IMR-90 (cell line): ENCODE measurements around the gene ASXL2. TPM values are rescaled to one million over a fixed set of nuclear protein-coding genes. Genes with fewer than 3 reads are reported as not detected.

ENCODE experiments used
- ATAC-seq: fragments of 200-7000 bp; cut with Tn5 transposase; 2 replicates; pipeline ENCODE4 v1.9.1; 2020; ENCODE audit warnings: low read depth, mild to moderate bottlenecking, moderate library complexity
- BruUV-seq: library from RNA; stranded (reverse); fragments of 400-500 nt; replicated peaks from 2 replicates; lab custom pipeline; 2021; lab: Mats Ljungman, UMichigan
- CTCF ChIA-PET: fragments of 300-600 bp; formaldehyde crosslinking; extraction: SDS; loops from one replicate; lab custom pipeline; 2021; ENCODE audit warnings: antibody characterized with exemption; lab: Yijun Ruan, JAX
- POLR2A ChIA-PET: fragments of 300-600 bp; sonication (Branson Sonifier 250); formaldehyde crosslinking; loops from one replicate; lab custom pipeline; 2022; ENCODE audit warnings: antibody characterized with exemption; ENCODE audit not compliant: unreplicated experiment; lab: Charles Lee
- DNase-seq: peaks from one replicate; pipeline ENCODE4 v3.0.0; 2013
- H2AFZ ChIP-seq: replicated peaks from 2 replicates; pipeline ENCODE3; 2013; ENCODE audit warnings: low read length, mild to moderate bottlenecking; ENCODE audit not compliant: poor library complexity
- H2AK5ac ChIP-seq: 2 replicates; pipeline ENCODE4 v1.6.1; 2013; ENCODE audit warnings: low read depth, low read length, inconsistent platforms
- H2AK9ac ChIP-seq: replicated peaks from 2 replicates; pipeline ENCODE3; 2013; ENCODE audit warnings: mild to moderate bottlenecking, low read depth, low read length, moderate library complexity; ENCODE audit not compliant: poor library complexity
- H2BK120ac ChIP-seq: 2 replicates; pipeline ENCODE4 v1.6.1; 2013; ENCODE audit warnings: low read depth, low read length, inconsistent platforms
- H2BK15ac ChIP-seq: 3 replicates; pipeline ENCODE4 v1.6.1; 2013; ENCODE audit warnings: low read depth, low read length, inconsistent platforms
- H2BK20ac ChIP-seq: 2 replicates; pipeline ENCODE4 v1.6.1; 2013; ENCODE audit warnings: low read depth, mild to moderate bottlenecking, inconsistent platforms, low read length, moderate library complexity
- H2BK5ac ChIP-seq: 2 replicates; pipeline ENCODE4 v1.6.1; 2013; ENCODE audit warnings: mild to moderate bottlenecking, low read depth, low read length, inconsistent platforms; ENCODE audit not compliant: poor library complexity, severe bottlenecking
- H3K14ac ChIP-seq: replicated peaks from 2 replicates; pipeline ENCODE4 v1.6.1; 2013; ENCODE audit warnings: low read depth, low read length, inconsistent platforms
- H3K18ac ChIP-seq: 2 replicates; pipeline ENCODE4 v1.6.1; 2013; ENCODE audit warnings: low read depth, low read length, control low read depth
- H3K23ac ChIP-seq: 2 replicates; pipeline ENCODE4 v1.6.1; 2013; ENCODE audit warnings: low read depth, low read length, inconsistent platforms
- H3K27ac ChIP-seq: 2 replicates; pipeline ENCODE4 v1.5.1; 2013; ENCODE audit warnings: mild to moderate bottlenecking, control low read depth, low read length; ENCODE audit not compliant: insufficient read depth
- H3K27me3 ChIP-seq: 2 replicates; pipeline ENCODE4 v1.6.1; 2013; ENCODE audit warnings: low read length; ENCODE audit not compliant: control insufficient read depth, insufficient read depth
- H3K36me3 ChIP-seq: 2 replicates; pipeline ENCODE4 v1.6.1; 2013; ENCODE audit warnings: low read length, mixed read lengths; ENCODE audit not compliant: control insufficient read depth, insufficient read depth
- H3K4ac ChIP-seq: 2 replicates; pipeline ENCODE4 v1.6.1; 2013; ENCODE audit warnings: low read depth, low read length, inconsistent platforms
- H3K4me1 ChIP-seq: 2 replicates; pipeline ENCODE4 v1.6.1; 2013; ENCODE audit warnings: low read length, mixed read lengths; ENCODE audit not compliant: control insufficient read depth, insufficient read depth
- H3K4me2 ChIP-seq: 2 replicates; pipeline ENCODE4 v1.6.1; 2013; ENCODE audit warnings: low read depth, mild to moderate bottlenecking, control low read depth, low read length, moderate library complexity
- H3K4me3 ChIP-seq: 2 replicates; pipeline ENCODE4 v1.5.1; 2013; ENCODE audit warnings: low read depth, mild to moderate bottlenecking, control low read depth, low read length, moderate library complexity; ENCODE audit not compliant: insufficient read depth
- H3K56ac ChIP-seq: 2 replicates; pipeline ENCODE4 v1.6.1; 2013; ENCODE audit warnings: low read length, inconsistent platforms; ENCODE audit not compliant: insufficient read depth; ENCODE audit errors: extremely low read depth
- H3K79me1 ChIP-seq, 2 experiments: 2 replicates each; pipeline ENCODE4 v1.6.1; 2013; ENCODE audit warnings: low read length in 2 of 2, inconsistent platforms in 1 of 2, low read depth in 1 of 2
- H3K9ac ChIP-seq: 2 replicates; pipeline ENCODE4 v1.6.1; 2013; ENCODE audit warnings: low read depth, low read length, control low read depth
- H3K9me1 ChIP-seq: 2 replicates; pipeline ENCODE4 v1.6.1; 2013; ENCODE audit warnings: low read length, inconsistent platforms; ENCODE audit not compliant: insufficient read depth
- H3K9me3 ChIP-seq: 2 replicates; pipeline ENCODE4 v1.6.1; 2013; ENCODE audit warnings: low read length; ENCODE audit not compliant: control insufficient read depth, insufficient read depth
- H4K20me1 ChIP-seq: 2 replicates; pipeline ENCODE4 v1.6.1; 2013; ENCODE audit warnings: low read length, inconsistent platforms; ENCODE audit not compliant: insufficient read depth
- H4K5ac ChIP-seq: 2 replicates; pipeline ENCODE4 v1.6.1; 2013; ENCODE audit warnings: mild to moderate bottlenecking, low read depth, low read length, control low read depth
- H4K8ac ChIP-seq, 2 experiments: 2 replicates each; pipeline ENCODE4 v1.6.1; 2013; ENCODE audit warnings: low read depth in 2 of 2, low read length in 2 of 2, control low read depth in 1 of 2, inconsistent platforms in 1 of 2
- H4K91ac ChIP-seq: 2 replicates; pipeline ENCODE4 v1.6.1; 2013; ENCODE audit warnings: low read depth, low read length, inconsistent platforms; ENCODE audit not compliant: insufficient read depth
- BHLHE40 ChIP-seq: fragments of 150-350 bp; IDR thresholded peaks from 2 replicates; pipeline ENCODE4 v1.6.1; 2016; ENCODE audit warnings: mild to moderate bottlenecking, low read depth, low read length
- CEBPB ChIP-seq: IDR thresholded peaks from 2 replicates; pipeline ENCODE4 v1.6.1; 2012; ENCODE audit warnings: low read depth, low read length, improper control_type of control experiment
- CHD1 ChIP-seq: IDR thresholded peaks from 2 replicates; pipeline ENCODE4 v1.6.1; 2012; ENCODE audit warnings: low read depth, low read length, improper control_type of control experiment
- CTCF ChIP-seq: conservative IDR thresholded peaks from 2 replicates; pipeline ENCODE4 v1.5.1; 2012; ENCODE audit warnings: mild to moderate bottlenecking, low read depth, low read length, improper control_type of control experiment
- ELK1 ChIP-seq: fragments of 150-350 bp; IDR thresholded peaks from 2 replicates; pipeline ENCODE4 v1.6.1; 2016; ENCODE audit warnings: low read depth, mild to moderate bottlenecking, low read length, moderate library complexity, borderline replicate concordance
- FOS ChIP-seq: fragments of 150-350 bp; IDR thresholded peaks from 2 replicates; pipeline ENCODE4 v1.6.1; 2016; ENCODE audit warnings: low read depth, low read length
- MAFK ChIP-seq: IDR thresholded peaks from 2 replicates; pipeline ENCODE4 v1.6.1; 2012; ENCODE audit warnings: low read depth, low read length, improper control_type of control experiment
- MAZ ChIP-seq: IDR thresholded peaks from 2 replicates; pipeline ENCODE4 v1.6.1; 2012; ENCODE audit warnings: low read depth, mild to moderate bottlenecking, low read length, improper control_type of control experiment, moderate library complexity, borderline replicate concordance
- MXI1 ChIP-seq: IDR thresholded peaks from 2 replicates; pipeline ENCODE4 v1.6.1; 2012; ENCODE audit warnings: low read depth, mild to moderate bottlenecking, low read length, moderate library complexity, borderline replicate concordance
- NFE2L2 ChIP-seq: fragments of 150-350 bp; IDR thresholded peaks from 2 replicates; pipeline ENCODE4 v1.6.1; 2016; ENCODE audit warnings: low read depth, mild to moderate bottlenecking, low read length
- POLR2A ChIP-seq: IDR thresholded peaks from 2 replicates; pipeline ENCODE4 v1.6.1; 2012; ENCODE audit warnings: mild to moderate bottlenecking, low read depth, low read length
- RAD21 ChIP-seq: IDR thresholded peaks from 2 replicates; pipeline ENCODE4 v1.6.1; 2012; ENCODE audit warnings: low read length, improper control_type of control experiment
- RCOR1 ChIP-seq: IDR thresholded peaks from 2 replicates; pipeline ENCODE4 v1.6.1; 2012; ENCODE audit warnings: mild to moderate bottlenecking, low read length, improper control_type of control experiment; ENCODE audit not compliant: insufficient replicate concordance
- RFX5 ChIP-seq: IDR thresholded peaks from 2 replicates; pipeline ENCODE4 v1.8.0; 2012; ENCODE audit warnings: low read depth, mild to moderate bottlenecking, low read length, moderate library complexity
- SMC3 ChIP-seq: fragments of 150-350 bp; IDR thresholded peaks from 2 replicates; pipeline ENCODE4 v1.6.1; 2016; ENCODE audit warnings: low read depth, mild to moderate bottlenecking, antibody characterized with exemption, low read length, moderate library complexity
- USF2 ChIP-seq: fragments of 150-350 bp; IDR thresholded peaks from 2 replicates; pipeline ENCODE4 v1.6.1; 2017; ENCODE audit warnings: mild to moderate bottlenecking, antibody characterized with exemption, low read length, low read depth
- WGBS, 2 experiments: methylation state at CpG; one replicate each; pipeline versions ENCODE4 v1.1.5 to v1.1.7; 2013; ENCODE audit warnings: missing lambda C conversion rate in 2 of 2; ENCODE audit not compliant: insufficient read length in 1 of 2; ENCODE audit errors: extremely low coverage in 2 of 2; 5-methylcytosine and 5-hydroxymethylcytosine counted together
- dilution Hi-C: fragments of 300-500 bp; cut with HindIII; formaldehyde crosslinking; loops from one replicate; pipeline ENCODE4 v1.14.3; 2018; ENCODE audit warnings: low sequenced_read_pairs; ENCODE audit not compliant: unreplicated experiment
- in situ Hi-C: fragments of 300-500 bp; cut with MboI; formaldehyde crosslinking; loops from 3 replicates; pipeline ENCODE4 v1.14.3; 2019; ENCODE audit warnings: low sequenced_read_pairs, inconsistent platforms, mixed read lengths
- intact Hi-C: fragments of 100-400 bp; cut with micrococcal nuclease; formaldehyde crosslinking; loops from 2 replicates; pipeline ENCODE4 v1.10.0; 2022
- polyA plus RNA-seq, 3 experiments: library from polyadenylated mRNA; depleted of rRNA; stranded (reverse); fragments of >200 nt; gene quantifications; 2 replicates each; pipeline ENCODE4 v1.2.3, GENCODE V29; 2012; ENCODE audit warnings: low replicate concordance in 1 of 3
- total RNA-seq: library from RNA; depleted of rRNA; stranded (reverse); fragments of >200 nt; gene quantifications from 2 replicates; pipeline ENCODE4 v1.2.3, GENCODE V29; 2012

Gene ASXL2
- total and polyA plus RNA-seq, 2 of the 4 experiments (the other 2 are of a cell fraction) = 5.3 to 8.1 TPM

- H3K79me1 ChIP-seq = peaks cover 34 to 61% of the 10 kb centered on the region in 2 experiments
- H4K8ac ChIP-seq = no peak overlapping the region; a peak in 1 of 4 replicates
- no peak overlapping the region for H3K23ac ChIP-seq
- no peak overlapping the region for H2BK20ac ChIP-seq
- intact Hi-C loops = no loop called here
- H3K4me2 ChIP-seq = no peak overlapping the region
- H3K27ac ChIP-seq = no peak overlapping the region
- H3K14ac ChIP-seq = no peak overlapping the region
- peaks cover 9% of the 10 kb centered on the region for H4K20me1 ChIP-seq
- no peak overlapping the region for H3K4ac ChIP-seq
- H3K9me1 ChIP-seq = peaks cover 3% of the 10 kb centered on the region; the same call in 1 of the 2 replicates
- H3K9ac ChIP-seq = no peak overlapping the region
- DNase-seq (no peak), ATAC-seq (no peak)
- H3K56ac ChIP-seq = no peak overlapping the region
- H3K4me1 ChIP-seq = peaks cover 8% of the 10 kb centered on the region; the same call in 1 of the 2 replicates
- no peak overlapping the region for H4K5ac ChIP-seq
- no TSS peak for BruUV-seq
- H2AK9ac ChIP-seq = no peak overlapping the region
- H2AFZ ChIP-seq = no peak overlapping the region
- no CpG with 5 or more reads among the region's 1 CpG for WGBS, 2 experiments
- dilution Hi-C loops = no loop called here
- H2AK5ac ChIP-seq = no peak overlapping the region
- H4K91ac ChIP-seq = no peak overlapping the region
- CTCF ChIA-PET = interaction anchor here (1.1 kb wide), 1 partner anchor 25 kb away, joined by 6 read pairs; no protein-coding TSS in a partner anchor
- no peak overlapping the region for H2BK15ac ChIP-seq
- no peak for TF ChIP-seq POLR2A
- TF ChIP-seq RCOR1 = no peak
- no peak for TF ChIP-seq CTCF
- TF ChIP-seq ELK1 = no peak
- TF ChIP-seq MXI1 = no peak
- no peak for TF ChIP-seq FOS
- TF ChIP-seq USF2 = no peak
- no peak for TF ChIP-seq MAZ
- no peak for TF ChIP-seq CEBPB
- no peak for TF ChIP-seq CHD1
- no peak for TF ChIP-seq NFE2L2
- TF ChIP-seq MAFK = no peak
- no peak for TF ChIP-seq SMC3
- no peak for TF ChIP-seq RFX5
- no peak for TF ChIP-seq RAD21
- no peak for TF ChIP-seq BHLHE40
- H3K36me3 ChIP-seq = peaks cover 8% of the 10 kb centered on the region
- H3K27me3 ChIP-seq = no peaks in the 10 kb centered on the region
- POLR2A ChIA-PET = no interaction called here
- no peaks in the 10 kb centered on the region for H3K9me3 ChIP-seq
- in situ Hi-C loops = no loop called here
- H3K4me3 ChIP-seq = no peak overlapping the region
- no peak overlapping the region for H2BK5ac ChIP-seq
- H2BK120ac ChIP-seq = no peak overlapping the region
- H3K18ac ChIP-seq = no peak overlapping the region
These were observed 36.1 kb downstream of the ASXL2 start for GRCh38 chr2:25842155-25842554.
